ENCODE results near the gene RNF223. TPM values are rescaled to one million over a fixed set of nuclear protein-coding genes. Genes with fewer than 3 reads are reported as not detected.

The RNF223 gene
- total RNA-seq, 1 donor from 2014 or later, result not detected

DNA sequence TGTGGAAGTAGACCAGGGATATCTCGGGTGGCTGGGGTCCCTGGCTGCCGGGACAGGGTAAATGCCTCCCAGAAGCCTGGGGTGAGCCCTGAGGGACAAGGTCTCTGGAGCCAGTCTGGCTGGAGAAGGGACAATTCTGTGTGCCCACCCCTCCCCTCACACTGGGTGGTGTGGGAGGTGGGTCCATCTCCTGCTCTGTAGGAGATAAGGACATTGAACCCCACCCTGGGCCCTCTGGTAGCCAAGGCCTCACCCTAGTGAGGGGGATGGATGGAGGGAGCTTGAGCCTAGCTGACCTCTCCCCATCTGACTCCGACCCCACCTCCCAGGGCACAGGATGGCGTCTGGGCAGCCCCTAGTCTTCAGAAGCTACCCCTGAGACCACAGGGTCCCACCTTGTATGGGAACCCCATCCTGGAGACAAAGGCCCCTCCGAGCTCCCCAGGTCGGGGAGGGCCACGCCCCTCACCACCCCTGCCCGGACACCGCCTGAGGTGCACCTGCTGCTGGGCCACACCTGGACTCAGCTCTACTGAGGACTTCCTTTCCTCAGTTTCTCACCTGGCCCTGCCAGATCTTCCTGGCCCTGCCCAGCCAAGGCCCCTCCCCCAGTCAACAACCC is 49.8 kb downstream of the RNF223 start:
- H3K4me3 Mint-ChIP-seq, result no peak overlapping the region
- peaks cover 7% of the 10 kb centered on the region for H3F3A ChIP-seq (ENCODE audit: low read depth)
- H3K36me3 Mint-ChIP-seq, result peaks cover 1% of the 10 kb centered on the region
- peaks cover 34% of the 10 kb centered on the region for H3K4me1 ChIP-seq
- H3K27ac ChIP-seq, result no peak overlapping the region
- no peak overlapping the region for H3K27ac Mint-ChIP-seq
- H3K4me2 ChIP-seq, result peak overlapping the region; percentile 47
- no peaks in the 10 kb centered on the region for H3K9me3 Mint-ChIP-seq
- H3K27me3 Mint-ChIP-seq (ENCODE audit: insufficient read depth, low read depth), result peaks cover 7% of the 10 kb centered on the region
- H3K4me3 ChIP-seq, result no peak overlapping the region
- no peaks in the 10 kb centered on the region for H3K27me3 ChIP-seq
- peaks cover 67% of the 10 kb centered on the region for H4K20me1 ChIP-seq (ENCODE audit: low read depth)
- H3K9me3 ChIP-seq (ENCODE audit: low read depth), result no peaks in the 10 kb centered on the region
- H3K4me1 Mint-ChIP-seq, result peaks cover 21% of the 10 kb centered on the region
- DNase-seq (ENCODE audit: low spot score), result no peak
- H3K79me2 ChIP-seq (ENCODE audit: low read depth), result peaks cover 39% of the 10 kb centered on the region
- H2AFZ ChIP-seq (replicated peaks), result no peak overlapping the region
- no peak overlapping the region for H3K9ac ChIP-seq
- TF ChIP-seq, protein P1, sequence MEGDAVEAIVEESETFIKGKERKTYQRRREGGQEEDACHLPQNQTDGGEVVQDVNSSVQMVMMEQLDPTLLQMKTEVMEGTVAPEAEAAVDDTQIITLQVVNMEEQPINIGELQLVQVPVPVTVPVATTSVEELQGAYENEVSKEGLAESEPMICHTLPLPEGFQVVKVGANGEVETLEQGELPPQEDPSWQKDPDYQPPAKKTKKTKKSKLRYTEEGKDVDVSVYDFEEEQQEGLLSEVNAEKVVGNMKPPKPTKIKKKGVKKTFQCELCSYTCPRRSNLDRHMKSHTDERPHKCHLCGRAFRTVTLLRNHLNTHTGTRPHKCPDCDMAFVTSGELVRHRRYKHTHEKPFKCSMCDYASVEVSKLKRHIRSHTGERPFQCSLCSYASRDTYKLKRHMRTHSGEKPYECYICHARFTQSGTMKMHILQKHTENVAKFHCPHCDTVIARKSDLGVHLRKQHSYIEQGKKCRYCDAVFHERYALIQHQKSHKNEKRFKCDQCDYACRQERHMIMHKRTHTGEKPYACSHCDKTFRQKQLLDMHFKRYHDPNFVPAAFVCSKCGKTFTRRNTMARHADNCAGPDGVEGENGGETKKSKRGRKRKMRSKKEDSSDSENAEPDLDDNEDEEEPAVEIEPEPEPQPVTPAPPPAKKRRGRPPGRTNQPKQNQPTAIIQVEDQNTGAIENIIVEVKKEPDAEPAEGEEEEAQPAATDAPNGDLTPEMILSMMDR (IDR thresholded peaks at IDR 0.05), result no peak
- TF ChIP-seq EZH2 (IDR thresholded peaks at IDR 0.05), result no peak
- TF ChIP-seq EZH2phosphoT487 (IDR thresholded peaks at IDR 0.05), result no peak
- H3K36me3 ChIP-seq, result no peaks in the 10 kb centered on the region

DNA sequence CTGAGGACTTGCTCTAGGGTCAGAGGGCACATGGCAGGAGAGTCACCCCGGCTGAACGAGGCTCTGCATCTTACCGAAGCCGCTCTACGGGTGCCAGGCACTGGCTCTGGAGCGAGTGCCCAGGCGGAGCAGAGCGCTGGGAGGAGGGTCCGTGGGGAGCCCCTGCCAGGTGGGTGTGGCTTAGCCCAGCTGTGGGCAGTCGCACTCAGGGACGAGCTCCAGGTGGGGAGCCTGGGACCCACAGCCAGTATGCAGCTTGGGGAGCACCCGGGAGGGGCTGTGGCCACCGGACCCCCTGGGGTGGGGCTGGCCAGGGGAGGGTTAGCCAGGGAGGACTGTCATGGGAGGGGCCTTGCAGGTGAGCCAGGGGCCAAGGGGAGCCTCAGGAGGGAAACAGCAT is 50.4 kb downstream of the RNF223 start:
- no peaks in the 10 kb centered on the region for H3K9me3 ChIP-seq (ENCODE audit: low read depth)
- H3K9me3 Mint-ChIP-seq, result no peaks in the 10 kb centered on the region
- peaks cover 1% of the 10 kb centered on the region for H3K36me3 Mint-ChIP-seq
- peaks cover 10% of the 10 kb centered on the region for H3K27me3 Mint-ChIP-seq (ENCODE audit: insufficient read depth, low read depth)
- H3K79me2 ChIP-seq (ENCODE audit: low read depth), result peaks cover 39% of the 10 kb centered on the region
- H3K4me1 ChIP-seq, result peaks cover 34% of the 10 kb centered on the region
- no peak for DNase-seq (ENCODE audit: low spot score)
- no peak overlapping the region for H3K27ac Mint-ChIP-seq
- H4K20me1 ChIP-seq (ENCODE audit: low read depth), result peaks cover 67% of the 10 kb centered on the region
- H3K4me3 ChIP-seq, result no peak overlapping the region
- peaks cover 10% of the 10 kb centered on the region for H3F3A ChIP-seq (ENCODE audit: low read depth)
- H3K27ac ChIP-seq, result no peak overlapping the region
- no peak overlapping the region for H2AFZ ChIP-seq (replicated peaks)
- H3K4me1 Mint-ChIP-seq, result peaks cover 21% of the 10 kb centered on the region
- H3K36me3 ChIP-seq, result no peaks in the 10 kb centered on the region
- H3K9ac ChIP-seq, result no peak overlapping the region
- H3K27me3 ChIP-seq, result no peaks in the 10 kb centered on the region
- H3K4me3 Mint-ChIP-seq, result peak overlapping the region; percentile 46
- no peak overlapping the region for H3K4me2 ChIP-seq
- TF ChIP-seq EZH2 (IDR thresholded peaks at IDR 0.05) (no peak), EZH2phosphoT487 (IDR thresholded peaks at IDR 0.05) (no peak)
- TF ChIP-seq, protein P1 (IDR thresholded peaks at IDR 0.05), result no peak

DNA sequence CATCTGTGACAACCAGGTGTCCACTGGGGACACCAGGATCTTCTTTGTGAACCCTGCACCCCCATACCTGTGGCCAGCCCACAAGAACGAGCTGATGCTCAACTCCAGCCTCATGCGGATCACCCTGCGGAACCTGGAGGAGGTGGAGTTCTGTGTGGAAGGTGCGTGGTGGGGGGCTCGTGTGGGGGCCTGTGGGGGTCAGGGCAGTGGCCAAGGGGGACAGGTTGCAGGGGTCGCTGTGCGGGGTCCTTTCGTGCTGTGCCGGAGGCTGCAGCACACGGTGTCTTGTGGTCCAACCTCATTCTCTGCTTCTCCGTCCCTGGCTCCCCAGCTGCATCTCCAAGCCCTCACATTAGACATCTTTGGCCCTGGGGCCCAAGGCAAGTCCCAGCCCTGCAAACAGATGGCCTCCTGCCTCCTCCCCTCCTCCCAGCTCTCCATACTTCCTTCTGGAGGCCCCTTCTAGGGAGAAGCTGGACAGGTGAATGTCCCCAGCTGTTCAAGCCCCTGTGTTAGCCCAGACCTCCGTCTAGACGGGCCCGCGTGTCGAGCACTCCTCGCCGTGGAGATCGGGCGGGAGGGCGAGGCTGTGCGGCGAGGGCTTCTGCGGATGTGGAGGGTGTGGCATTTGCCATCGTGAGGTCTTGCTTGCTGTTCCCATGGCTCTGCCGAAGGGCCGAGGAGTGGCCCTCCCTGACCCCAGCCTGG is 51.6 kb downstream of the RNF223 start:
- Histone ChIP-seq H3K4me1 (peaks cover 34% of the 10 kb centered on the region), H3K9me3 (ENCODE audit: low read depth) (no peaks in the 10 kb centered on the region), H4K20me1 (ENCODE audit: low read depth) (peaks cover 64% of the 10 kb centered on the region), H3K27me3 (no peaks in the 10 kb centered on the region), H3K27ac (no peak overlapping the region), H3K79me2 (ENCODE audit: low read depth) (peaks cover 39% of the 10 kb centered on the region), H3K36me3 (no peaks in the 10 kb centered on the region), H2AFZ (replicated peaks) (no peak overlapping the region), H3K9ac (no peak overlapping the region), H3K4me2 (no peak overlapping the region), H3F3A (ENCODE audit: low read depth) (peaks cover 10% of the 10 kb centered on the region), H3K4me3 (no peak overlapping the region)
- no peak overlapping the region for H3K27ac Mint-ChIP-seq
- H3K9me3 Mint-ChIP-seq, result no peaks in the 10 kb centered on the region
- peak overlapping the region; percentile 63 for H3K4me3 Mint-ChIP-seq
- H3K36me3 Mint-ChIP-seq, result peaks cover 1% of the 10 kb centered on the region
- H3K4me1 Mint-ChIP-seq, result peaks cover 21% of the 10 kb centered on the region
- H3K27me3 Mint-ChIP-seq (ENCODE audit: insufficient read depth, low read depth), result peaks cover 10% of the 10 kb centered on the region
- TF ChIP-seq, protein P1 (IDR thresholded peaks at IDR 0.05), result no peak
- no peak for TF ChIP-seq EZH2phosphoT487 (IDR thresholded peaks at IDR 0.05)
- no peak for TF ChIP-seq EZH2 (IDR thresholded peaks at IDR 0.05)
- DNase-seq (ENCODE audit: low spot score), result no peak

Data from neural progenitor cell (in vitro differentiated cells).